Parathyroid adenoma (tissue), 2 donors: ENCODE results near the gene TTC28.

Source experiments
- H2AFZ ChIP-seq: fragments of 300-600 bp; sonication (generic); one replicate; pipeline ENCODE4 v1.7.0; 2017; ENCODE audit warnings: antibody characterized with exemption, mild to moderate bottlenecking
- H3K27ac ChIP-seq: fragments of 300-600 bp; sonication (generic); one replicate; pipeline ENCODE4 v1.7.0; 2017
- H3K27me3 ChIP-seq: fragments of 300-600 bp; sonication (generic); one replicate; pipeline ENCODE4 v1.7.0; 2017; ENCODE audit warnings: low read length; ENCODE audit not compliant: control insufficient read depth, insufficient read depth
- H3K36me3 ChIP-seq: fragments of 300-600 bp; sonication (generic); one replicate; pipeline ENCODE4 v1.7.0; 2017; ENCODE audit warnings: low read length; ENCODE audit not compliant: control insufficient read depth, insufficient read depth
- H3K4me1 ChIP-seq: fragments of 300-600 bp; sonication (generic); one replicate; pipeline ENCODE4 v1.7.0; 2017; ENCODE audit warnings: control low read depth
- H3K4me2 ChIP-seq: fragments of 300-600 bp; sonication (generic); one replicate; pipeline ENCODE4 v1.7.0; 2017; ENCODE audit warnings: low read length
- H3K4me3 ChIP-seq: fragments of 300-600 bp; sonication (generic); one replicate; pipeline ENCODE4 v1.7.0; 2017; ENCODE audit warnings: low read depth, low read length
- H3K79me2 ChIP-seq: fragments of 300-600 bp; sonication (generic); one replicate; pipeline ENCODE4 v1.7.0; 2017; ENCODE audit warnings: control low read depth
- H3K9ac ChIP-seq: fragments of 300-600 bp; sonication (generic); one replicate; pipeline ENCODE4 v1.7.0; 2017; ENCODE audit warnings: mild to moderate bottlenecking
- H3K9me3 ChIP-seq: fragments of 300-600 bp; sonication (generic); one replicate; pipeline ENCODE4 v1.7.0; 2017; ENCODE audit warnings: low read length; ENCODE audit not compliant: control insufficient read depth
- CTCF ChIP-seq: fragments of 300-600 bp; sonication (generic); IDR thresholded peaks from one replicate; pipeline ENCODE4 v1.7.0; 2017; ENCODE audit warnings: antibody characterized with exemption, mild to moderate bottlenecking
- donor health status: primary hyperparathyroidism.

Gene TTC28

GRCh38 chr22:28650463-28650862, 29.2 kb downstream of the TTC28 start:
- Histone ChIP-seq H3K9me3 (no peaks in the 10 kb centered on the region), H3K4me2 (no peak overlapping the region), H3K4me3 (no peak overlapping the region), H3K36me3 (no peaks in the 10 kb centered on the region), H3K4me1 (no peaks in the 10 kb centered on the region), H3K79me2 (no peaks in the 10 kb centered on the region), H2AFZ (no peak overlapping the region), H3K27ac (no peak overlapping the region), H3K9ac (no peak overlapping the region), H3K27me3 (no peaks in the 10 kb centered on the region)
- TF ChIP-seq CTCF = no peak

- Histone ChIP-seq H3K4me2 (no peak overlapping the region), H3K9ac (no peak overlapping the region), H3K79me2 (no peaks in the 10 kb centered on the region), H3K36me3 (no peaks in the 10 kb centered on the region), H3K4me1 (no peaks in the 10 kb centered on the region), H3K9me3 (no peaks in the 10 kb centered on the region), H3K4me3 (no peak overlapping the region), H2AFZ (no peak overlapping the region), H3K27ac (no peak overlapping the region), H3K27me3 (no peaks in the 10 kb centered on the region)
- TF ChIP-seq CTCF = no peak
These were observed 30.8 kb downstream of the TTC28 start for GRCh38 chr22:28648792-28649191.

- Histone ChIP-seq H3K4me2 (no peak overlapping the region), H3K9me3 (no peaks in the 10 kb centered on the region), H3K79me2 (no peaks in the 10 kb centered on the region), H3K36me3 (no peaks in the 10 kb centered on the region), H3K27ac (no peak overlapping the region), H3K4me3 (no peak overlapping the region), H2AFZ (no peak overlapping the region), H3K27me3 (no peaks in the 10 kb centered on the region), H3K4me1 (no peaks in the 10 kb centered on the region), H3K9ac (no peak overlapping the region)
- no peak for TF ChIP-seq CTCF
These were observed 32.4 kb downstream of the TTC28 start for GRCh38 chr22:28647216-28647615.

- H3K4me2 ChIP-seq = no peak overlapping the region
- no peaks in the 10 kb centered on the region for H3K36me3 ChIP-seq
- H3K79me2 ChIP-seq = no peaks in the 10 kb centered on the region
- H2AFZ ChIP-seq = no peak overlapping the region
- no peak overlapping the region for H3K9ac ChIP-seq
- H3K9me3 ChIP-seq = no peaks in the 10 kb centered on the region
- H3K27me3 ChIP-seq = no peaks in the 10 kb centered on the region
- H3K27ac ChIP-seq = no peak overlapping the region
- no peaks in the 10 kb centered on the region for H3K4me1 ChIP-seq
- H3K4me3 ChIP-seq = no peak overlapping the region
- no peak for TF ChIP-seq CTCF
These were observed 40.3 kb downstream of the TTC28 start for GRCh38 chr22:28639321-28639720.

GRCh38 chr22:28637225-28637624, 42.4 kb downstream of the TTC28 start:
- Histone ChIP-seq H3K4me1 (no peaks in the 10 kb centered on the region), H2AFZ (no peak overlapping the region), H3K36me3 (no peaks in the 10 kb centered on the region), H3K27me3 (no peaks in the 10 kb centered on the region), H3K4me3 (no peak overlapping the region), H3K79me2 (no peaks in the 10 kb centered on the region), H3K9me3 (no peaks in the 10 kb centered on the region), H3K27ac (no peak overlapping the region), H3K4me2 (no peak overlapping the region), H3K9ac (no peak overlapping the region)
- TF ChIP-seq CTCF = no peak
